Stimulated activated CD4-positive, alpha-beta T cell treated with anti-CD3 and anti-CD28 coated beads, Interleukin-4, amount 100 ng/mL, for 1 hour (primary cell): ENCODE results near the gene SPATA1.
"Not testable (repeated sequence)": the region's sequence is repeated elsewhere in the genome, so short reads cannot be mapped to it uniquely, and the experiment has no call there.

Experiments used
- DNase-seq: peaks from one replicate; pipeline ENCODE4 v3.0.0-alpha.2; 2020

SPATA1 gene

GRCh38 chr1:84509029-84509428 lies 2.8 kb downstream of the SPATA1 start:
- no peak for DNase-seq

- DNase-seq: no peak
Measured at GRCh38 chr1:84510165-84510564, 4.0 kb downstream of the SPATA1 start.

GRCh38 chr1:84510668-84511067 lies 4.5 kb downstream of the SPATA1 start:
- DNase-seq: no peak

GRCh38 chr1:84524590-84524989 lies 18.4 kb downstream of the SPATA1 start:
- no peak for DNase-seq

- no peak for DNase-seq
Measured at GRCh38 chr1:84525779-84526178, 19.6 kb downstream of the SPATA1 start.

- no peak for DNase-seq
Measured at GRCh38 chr1:84538599-84538998, 32.4 kb downstream of the SPATA1 start.

- no peak for DNase-seq
Measured at GRCh38 chr1:84539972-84540371, 33.8 kb downstream of the SPATA1 start.

- no peak for DNase-seq
Measured at GRCh38 chr1:84540759-84541158, 34.6 kb downstream of the SPATA1 start.

GRCh38 chr1:84541679-84542078 lies 35.5 kb downstream of the SPATA1 start:
- DNase-seq: no peak

GRCh38 chr1:84550826-84551225 lies 44.6 kb downstream of the SPATA1 start:
- no peak for DNase-seq

GRCh38 chr1:84569216-84569615 lies 63.0 kb downstream of the SPATA1 start:
- no peak for DNase-seq

- DNase-seq: no peak
Measured at GRCh38 chr1:84570436-84571149, 64.4 kb downstream of the SPATA1 start.

GRCh38 chr1:84571150-84571535 lies 65.0 kb downstream of the SPATA1 start:
- no peak for DNase-seq

- DNase-seq: no peak
Measured at GRCh38 chr1:84573481-84573966, 67.3 kb downstream of the SPATA1 start.

GRCh38 chr1:84573967-84574842 lies 68.0 kb downstream of the SPATA1 start, which contains the start of gene CTBS:
CTBS (minus strand) TSS chr1:84574440; CDS start chr1:84574415, 25 bp downstream.
- DNase-seq: peak; percentile 86

- no peak for DNase-seq
Measured at GRCh38 chr1:84574936-84575335, 68.8 kb downstream of the SPATA1 start.

- no peak for DNase-seq
Measured at GRCh38 chr1:84581648-84582047, 75.5 kb downstream of the SPATA1 start.

- DNase-seq: no peak
Measured at GRCh38 chr1:84582802-84583587, 76.8 kb downstream of the SPATA1 start.

- no peak for DNase-seq
Measured at GRCh38 chr1:84583648-84584047, 77.5 kb downstream of the SPATA1 start.

- no peak for DNase-seq
Measured at GRCh38 chr1:84584126-84584525, 77.9 kb downstream of the SPATA1 start.

- no peak for DNase-seq
Measured at GRCh38 chr1:84585803-84586202, 79.6 kb downstream of the SPATA1 start.

GRCh38 chr1:84587099-84587498 lies 80.9 kb downstream of the SPATA1 start:
- DNase-seq: no peak

GRCh38 chr1:84594959-84595358 lies 88.8 kb downstream of the SPATA1 start:
- not testable (repeated sequence) for DNase-seq
